Esophagus (tissue), 2 donors: ENCODE results near the gene RCAN2. TPM values are rescaled to one million over a fixed set of nuclear protein-coding genes. Genes with fewer than 3 reads are reported as not detected.

ENCODE experiments used
- H3K27ac ChIP-seq, 2 donors: one replicate each; pipeline ENCODE4 v1.5.1; 2013; ENCODE audit warnings: low read depth in 2 of 2, mild to moderate bottlenecking in 2 of 2, inconsistent platforms in 1 of 2, low read length in 1 of 2, moderate library complexity in 1 of 2
- H3K27me3 ChIP-seq, 2 donors: one replicate each; pipeline ENCODE4 v1.6.1; 2013; ENCODE audit warnings: low read length in 2 of 2, control low read depth in 1 of 2, mild to moderate bottlenecking in 1 of 2; ENCODE audit not compliant: insufficient read depth in 2 of 2, control insufficient read depth in 1 of 2
- H3K36me3 ChIP-seq, 2 donors: one replicate each; pipeline ENCODE4 v1.6.1; 2013; ENCODE audit warnings: low read length in 1 of 2; ENCODE audit not compliant: control insufficient read depth in 2 of 2, insufficient read depth in 2 of 2
- H3K4me1 ChIP-seq, 2 donors: one replicate each; pipeline ENCODE4 v1.6.1; 2013; ENCODE audit warnings: low read length in 1 of 2; ENCODE audit not compliant: control insufficient read depth in 2 of 2, insufficient read depth in 2 of 2
- H3K4me3 ChIP-seq, 2 donors: one replicate each; pipeline ENCODE4 v1.5.1; 2013; ENCODE audit warnings: low read length in 2 of 2, mild to moderate bottlenecking in 2 of 2, low read depth in 1 of 2, moderate library complexity in 1 of 2
- H3K9me3 ChIP-seq, 2 donors: one replicate each; pipeline ENCODE4 v1.6.1; 2013; ENCODE audit warnings: mild to moderate bottlenecking in 2 of 2, low read depth in 1 of 2, low read length in 1 of 2, moderate library complexity in 1 of 2; ENCODE audit not compliant: control insufficient read depth in 2 of 2, insufficient read depth in 1 of 2
- WGBS, 2 donors: extraction: QIAGEN DNeasy Blood & Tissue Kit; methylation state at CpG; one replicate each; pipeline ENCODE4 v1.1.7; 2013; 5-methylcytosine and 5-hydroxymethylcytosine counted together
- polyA plus RNA-seq, 2 donors: library from polyadenylated mRNA; stranded (reverse); fragments of 200-250 nt; gene quantifications; one replicate each; pipeline ENCODE4 v1.2.3, GENCODE V29; 2013
- donor health status: healthy with polysubstance abuse.
- donor health status: Bipolar disorder and iron deficiency.

The RCAN2 gene
- polyA plus RNA-seq, 2 donors: 2.1 to 4.8 TPM

DNA sequence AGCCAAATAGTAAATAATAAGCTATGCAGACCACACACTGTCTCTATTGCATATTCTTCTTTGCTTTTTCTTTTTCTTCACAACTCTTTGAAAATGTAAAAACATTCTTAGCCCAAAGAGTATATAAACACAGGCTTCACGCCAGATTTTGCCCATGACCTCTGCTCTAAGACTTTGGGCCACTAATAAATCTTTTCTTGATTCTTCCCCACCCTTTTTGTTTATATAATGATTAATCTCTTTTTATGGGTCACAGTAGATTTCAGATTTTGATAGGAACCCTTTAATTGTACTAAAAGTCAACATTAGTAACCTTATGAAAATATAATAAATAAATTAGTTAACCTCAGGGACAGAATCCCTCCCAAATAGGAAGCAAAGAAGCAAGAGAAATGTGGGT lies 304.7 kb downstream of the RCAN2 start:
- no peak overlapping the region for H3K27ac ChIP-seq
- no peaks in the 10 kb centered on the region for H3K9me3 ChIP-seq
- H3K36me3 ChIP-seq: no peaks in the 10 kb centered on the region
- WGBS, 2 donors: 62 to 74% methylated on average over 1 of the region's 1 CpG
- no peak overlapping the region for H3K4me3 ChIP-seq
- peaks cover 0 to 2% of the 10 kb centered on the region in 2 donors for H3K27me3 ChIP-seq
- H3K4me1 ChIP-seq: no peaks in the 10 kb centered on the region

DNA sequence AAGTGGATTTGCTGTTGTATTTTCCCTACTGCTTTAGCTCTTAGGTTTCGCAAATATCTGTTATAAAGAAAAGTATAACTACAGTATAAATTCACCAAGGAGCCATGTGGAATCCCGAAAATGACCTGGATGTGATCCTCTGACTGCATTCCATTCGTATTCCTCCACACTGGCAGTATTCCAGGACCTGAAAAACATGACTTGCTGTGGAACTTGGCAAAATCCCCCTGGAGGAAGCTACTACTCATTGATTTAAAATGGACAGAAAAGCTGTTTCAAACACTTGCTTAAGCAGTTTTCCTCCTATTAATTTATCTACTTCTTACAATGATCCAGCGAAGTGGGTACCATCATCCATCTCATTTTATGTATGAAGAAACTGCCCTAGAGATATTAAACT lies 307.1 kb downstream of the RCAN2 start:
- Histone ChIP-seq H3K36me3 (no peaks in the 10 kb centered on the region), H3K4me1 (no peaks in the 10 kb centered on the region), H3K9me3 (no peaks in the 10 kb centered on the region), H3K27me3 (no peaks in the 10 kb centered on the region), H3K4me3 (no peak overlapping the region), H3K27ac (no peak overlapping the region)
- 46 to 63% methylated on average over 4 of the region's 4 CpGs for WGBS, 2 donors

DNA sequence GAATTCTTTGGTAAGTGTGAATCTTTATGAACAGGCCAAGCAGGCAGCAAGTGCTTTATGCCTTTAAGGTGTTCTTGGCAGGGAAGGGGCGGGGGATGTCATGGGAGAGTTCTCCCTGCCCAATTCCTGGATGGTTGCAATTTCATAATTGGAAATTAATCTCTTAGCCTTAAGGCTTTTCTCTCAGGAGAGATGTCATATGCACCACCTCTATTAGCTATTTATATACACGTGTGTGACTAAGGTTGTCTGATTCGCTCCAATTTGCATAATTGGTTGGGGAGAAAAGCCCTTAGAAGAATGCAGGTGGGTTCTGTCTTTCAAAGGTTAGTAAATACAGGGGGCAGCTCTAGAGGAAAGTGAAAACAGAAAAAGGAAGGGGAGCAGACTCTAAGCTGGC lies 315.3 kb downstream of the RCAN2 start:
- Histone ChIP-seq H3K4me1 (no peaks in the 10 kb centered on the region), H3K27ac (no peak overlapping the region), H3K36me3 (no peaks in the 10 kb centered on the region), H3K9me3 (no peaks in the 10 kb centered on the region), H3K4me3 (no peak overlapping the region), H3K27me3 (no peaks in the 10 kb centered on the region)
- 53 to 67% methylated on average over 3 of the region's 3 CpGs for WGBS, 2 donors

DNA sequence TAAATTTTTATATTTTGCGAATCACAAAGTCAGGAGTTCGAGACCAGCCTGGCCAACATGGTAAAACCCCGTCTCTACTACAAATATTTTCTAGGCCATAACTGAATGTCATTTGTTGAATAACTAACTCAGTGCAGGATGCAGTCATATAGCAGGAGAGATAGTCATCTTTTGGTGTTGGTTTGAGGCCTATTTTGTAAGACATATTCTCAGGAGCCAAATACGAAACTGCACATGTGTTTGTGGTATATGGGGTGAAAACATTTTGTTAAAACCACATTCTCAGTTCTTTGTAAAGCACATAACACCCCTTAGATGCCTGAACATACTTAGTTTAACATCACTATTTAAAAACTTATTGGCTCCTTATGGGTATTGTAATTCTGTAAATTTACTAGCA lies 315.8 kb downstream of the RCAN2 start:
- Histone ChIP-seq H3K27ac (no peak overlapping the region), H3K27me3 (peaks cover 0 to 2% of the 10 kb centered on the region in 2 donors)
- 82 to 84% methylated on average over 4 of the region's 4 CpGs for WGBS, 2 donors

DNA sequence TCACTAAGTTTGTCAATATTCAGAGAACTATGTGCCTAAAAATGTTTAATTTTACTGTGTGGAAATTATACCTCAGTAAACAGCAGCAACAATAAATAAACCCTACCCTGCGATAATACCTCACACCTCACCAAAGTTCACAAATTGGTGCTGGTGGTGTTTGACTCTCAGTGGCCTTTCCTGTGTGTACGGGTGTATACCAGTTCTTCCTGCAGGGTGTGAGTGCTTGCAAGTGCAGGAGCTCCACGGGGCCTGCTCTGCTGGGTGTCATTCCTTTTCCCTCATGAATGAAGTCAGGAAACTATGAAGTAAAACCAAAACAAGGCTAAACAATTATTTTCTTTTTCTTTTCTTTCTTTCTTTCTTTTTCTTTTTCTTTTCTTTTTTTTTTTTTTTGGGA lies 316.3 kb downstream of the RCAN2 start:
- no peaks in the 10 kb centered on the region for H3K36me3 ChIP-seq
- 73 to 74% methylated on average over 3 of the region's 3 CpGs for WGBS, 2 donors
- H3K4me3 ChIP-seq: no peak overlapping the region
- H3K27ac ChIP-seq: no peak overlapping the region
- H3K4me1 ChIP-seq: peaks cover 0 to 2% of the 10 kb centered on the region in 2 donors
- H3K9me3 ChIP-seq: peaks cover 0 to 3% of the 10 kb centered on the region in 2 donors
- H3K27me3 ChIP-seq: peaks cover 0 to 2% of the 10 kb centered on the region in 2 donors

More for the DNA sequence above, 315.8 kb downstream of the RCAN2 start:
- no peaks in the 10 kb centered on the region for H3K36me3 ChIP-seq
- peaks cover 0 to 1% of the 10 kb centered on the region in 2 donors for H3K9me3 ChIP-seq
- peaks cover 0 to 1% of the 10 kb centered on the region in 2 donors for H3K4me1 ChIP-seq
- H3K4me3 ChIP-seq: no peak overlapping the region

DNA sequence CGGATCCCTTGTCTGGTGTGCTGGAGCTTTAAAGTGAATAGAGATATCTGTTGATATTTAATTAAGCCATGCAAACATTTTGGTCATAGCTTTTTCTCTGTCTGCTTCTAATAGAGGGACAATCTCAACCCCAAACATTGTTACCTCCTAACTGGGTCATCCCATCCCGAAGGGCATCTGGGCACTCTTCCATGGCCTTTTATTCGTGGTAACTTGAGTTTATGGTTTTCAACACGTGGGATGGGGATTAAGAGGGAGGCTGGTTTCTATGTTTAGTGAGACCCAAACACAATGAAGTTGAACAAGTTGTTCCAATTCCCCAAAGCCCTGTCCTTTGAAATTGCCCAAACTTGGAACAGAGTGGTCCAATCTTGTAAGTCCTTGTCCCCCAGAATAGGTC lies 319.1 kb downstream of the RCAN2 start:
- H3K27ac ChIP-seq: no peak overlapping the region
- no peak overlapping the region for H3K4me3 ChIP-seq
- WGBS, 2 donors: 53 to 67% methylated on average over 4 of the region's 4 CpGs
- H3K9me3 ChIP-seq: peaks cover 0 to 3% of the 10 kb centered on the region in 2 donors
- H3K4me1 ChIP-seq: peaks cover 0 to 2% of the 10 kb centered on the region in 2 donors
- H3K27me3 ChIP-seq: peaks cover 0 to 2% of the 10 kb centered on the region in 2 donors
- no peaks in the 10 kb centered on the region for H3K36me3 ChIP-seq

Other genes starting within 250 kb of the RCAN2 start
- gene CYP39A1, start 161.4 kb upstream of the RCAN2 start, polyA plus RNA-seq: 1 to 10 TPM; 2.4 to 3.2 TPM
- gene SLC25A27, start 161.5 kb upstream of the RCAN2 start, polyA plus RNA-seq: 10 to 100 TPM in 1 of 2 donors, 1 to 10 TPM in 1; 8.0 to 25.0 TPM
- under 1 TPM; 0.11 to 0.41 TPM for gene TDRD6, start 196.4 kb upstream of the RCAN2 start, polyA plus RNA-seq
- under 1 TPM; 0.12 TPM for gene PLA2G7, start 243.9 kb upstream of the RCAN2 start, polyA plus RNA-seq